ENCODE results near the gene TIMM9. TPM values are rescaled to one million over a fixed set of nuclear protein-coding genes. Genes with fewer than 3 reads are reported as not detected.

The TIMM9 gene
- total RNA-seq, 4 donors from 2014 or later: 40.4 to 87.2 (median 59.8) TPM

- Histone ChIP-seq H3K36me3 (peaks cover 8 to 22% of the 10 kb centered on the region in 2 donors), H3K4me1 (no peaks in the 10 kb centered on the region), H3K4me3 (replicated peaks in 1 of 3) (no peak overlapping the region), H3K9me3 (no peaks in the 10 kb centered on the region), H3K27ac (no peak overlapping the region), H3K27me3 (no peaks in the 10 kb centered on the region)
- intact Hi-C loops (cut with DNase I): no loop called here
- no peak for DNase-seq
- 96 to 100% methylated on average over 1 of the region's 1 CpG for WGBS, 2 donors
- no peak for TF ChIP-seq CTCF (IDR thresholded peaks at IDR 0.05)
Measured at GRCh38 chr14:58466459-58466858, 39.1 kb upstream of the TIMM9 start.

DNA sequence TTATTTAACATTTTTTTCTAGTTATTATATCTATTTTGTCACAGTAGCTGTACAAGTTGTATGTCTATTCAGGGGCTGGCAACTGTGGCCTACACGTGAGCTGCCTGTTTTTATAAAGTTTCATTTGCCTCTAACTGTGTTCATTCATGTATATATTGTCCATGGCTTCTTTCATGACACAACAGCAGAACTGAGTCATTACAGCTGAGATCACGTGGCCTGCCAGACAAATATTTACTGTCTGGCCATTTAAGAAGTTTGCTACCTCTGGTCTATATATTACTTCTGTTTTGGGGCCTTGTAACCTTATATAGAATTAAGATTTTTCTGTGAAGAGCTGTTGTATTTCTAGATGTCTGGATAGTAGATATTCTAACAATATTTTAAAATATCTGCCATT, 38.1 kb upstream of the TIMM9 start:
- intact Hi-C loops (cut with DNase I): no loop called here
- WGBS, 2 donors: 91 to 93% methylated on average over 2 of the region's 2 CpGs
- DNase-seq: no peak

DNA sequence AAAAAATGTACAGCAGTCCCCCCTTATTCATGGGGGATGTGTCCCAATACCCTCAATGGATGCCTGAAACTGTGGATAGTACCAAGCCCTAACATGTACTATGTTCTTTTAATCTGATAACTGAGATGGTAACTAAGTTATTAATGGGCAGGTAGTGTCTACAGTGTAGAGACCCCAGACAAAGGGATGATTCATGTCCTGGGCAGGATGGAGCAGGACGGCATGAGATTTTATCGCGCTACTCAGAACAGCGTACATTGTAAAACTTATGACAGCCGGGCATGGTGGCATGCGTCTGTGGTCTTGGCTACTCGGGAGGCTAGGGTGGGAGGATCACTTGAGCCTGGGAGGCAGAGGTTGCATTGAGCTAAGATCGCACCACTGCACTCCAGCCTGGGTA, 37.3 kb upstream of the TIMM9 start:
- 95% methylated on average over 8 of the region's 8 CpGs for WGBS, 2 donors
- Histone ChIP-seq H3K4me1 (no peaks in the 10 kb centered on the region), H3K27ac (no peak overlapping the region), H3K4me3 (replicated peaks in 1 of 3) (no peak overlapping the region), H3K9me3 (no peaks in the 10 kb centered on the region), H3K27me3 (no peaks in the 10 kb centered on the region), H3K36me3 (peaks cover 8 to 22% of the 10 kb centered on the region in 2 donors)
- no peak for DNase-seq
- TF ChIP-seq POLR2A (IDR thresholded peaks at IDR 0.05): no peak
- no peak for TF ChIP-seq CTCF (IDR thresholded peaks at IDR 0.05)
- intact Hi-C loops (cut with DNase I): no loop called here

More for the DNA sequence above, 38.1 kb upstream of the TIMM9 start:
- Histone ChIP-seq H3K9me3 (no peaks in the 10 kb centered on the region), H3K4me1 (no peaks in the 10 kb centered on the region), H3K27ac (no peak overlapping the region), H3K36me3 (peaks cover 8 to 22% of the 10 kb centered on the region in 2 donors), H3K4me3 (replicated peaks in 1 of 3) (no peak overlapping the region), H3K27me3 (no peaks in the 10 kb centered on the region)
- no peak for TF ChIP-seq POLR2A (IDR thresholded peaks at IDR 0.05)
- TF ChIP-seq CTCF (IDR thresholded peaks at IDR 0.05): no peak

- intact Hi-C loops (cut with DNase I): no loop called here
- H3K36me3 ChIP-seq: peaks cover 0 to 10% of the 10 kb centered on the region in 2 donors
- H3K4me1 ChIP-seq: no peaks in the 10 kb centered on the region
- TF ChIP-seq CTCF (IDR thresholded peaks at IDR 0.05): no peak
- no peak for TF ChIP-seq POLR2A (IDR thresholded peaks at IDR 0.05)
- H3K27ac ChIP-seq: no peak overlapping the region
- DNase-seq: no peak
- no peaks in the 10 kb centered on the region for H3K9me3 ChIP-seq
- WGBS, 2 donors: 98 to 100% methylated on average over 2 of the region's 2 CpGs
- no peak overlapping the region for H3K4me3 ChIP-seq (replicated peaks in 1 of 3)
- no peaks in the 10 kb centered on the region for H3K27me3 ChIP-seq
Measured at GRCh38 chr14:58463147-58463546, 35.8 kb upstream of the TIMM9 start.

DNA sequence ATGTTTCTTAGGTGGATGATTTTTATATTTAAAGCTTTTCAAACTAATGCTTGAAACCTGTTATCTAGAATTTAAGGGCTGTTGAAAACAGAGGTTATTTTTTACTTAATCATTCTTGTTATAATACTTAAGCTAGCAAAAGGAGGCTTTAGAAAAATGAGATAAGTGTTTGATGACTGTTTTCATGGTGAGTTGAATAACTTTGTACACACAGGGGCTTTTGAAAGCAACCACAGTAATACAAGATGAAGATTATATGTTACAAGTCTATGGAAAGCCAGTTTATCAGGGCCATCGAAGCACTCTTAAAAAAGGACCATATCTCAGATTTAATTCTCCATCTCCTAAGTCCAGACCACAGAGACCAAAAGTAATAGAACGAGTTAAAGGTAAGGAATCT, 33.4 kb upstream of the TIMM9 start:
- intact Hi-C loops (cut with DNase I): no loop called here
- WGBS, 2 donors: 92 to 97% methylated on average over 2 of the region's 2 CpGs
- Histone ChIP-seq H3K9me3 (no peaks in the 10 kb centered on the region), H3K4me3 (replicated peaks in 1 of 3) (no peak overlapping the region), H3K36me3 (no peaks in the 10 kb centered on the region), H3K27ac (no peak overlapping the region), H3K4me1 (no peaks in the 10 kb centered on the region), H3K27me3 (no peaks in the 10 kb centered on the region)
- TF ChIP-seq CTCF (IDR thresholded peaks at IDR 0.05) (no peak), POLR2A (IDR thresholded peaks at IDR 0.05) (no peak)
- no peak for DNase-seq

Data from thyroid gland (tissue), 4 donors.